Activated CD4-positive, alpha-beta T cell treated with anti-CD3 and anti-CD28 coated beads, Interleukin-2, amount 50 U/mL, for 1 hour (primary cell): ENCODE data around the gene CLEC4A.
"Not testable (repeated sequence)": the region's sequence is repeated elsewhere in the genome, so short reads cannot be mapped to it uniquely, and the experiment has no call there.

Experiments
- DNase-seq: peaks from one replicate; pipeline ENCODE4 v3.0.0-alpha.2; 2020

CLEC4A gene

GRCh38 chr12:8134398-8134930 is 11.0 kb downstream of the CLEC4A start:
- not testable (repeated sequence) for DNase-seq

- not testable (repeated sequence) for DNase-seq
Observed at GRCh38 chr12:8141647-8142046, 18.2 kb downstream of the CLEC4A start.

- no peak for DNase-seq
Observed at GRCh38 chr12:8143261-8143660, 19.8 kb downstream of the CLEC4A start.

- DNase-seq: no peak
Observed at GRCh38 chr12:8145754-8146441, 22.5 kb downstream of the CLEC4A start.

- DNase-seq: no peak
Observed at GRCh38 chr12:8146442-8146771, 23.0 kb downstream of the CLEC4A start.

GRCh38 chr12:8154526-8154925 is 31.1 kb downstream of the CLEC4A start:
- no peak for DNase-seq

- no peak for DNase-seq
Observed at GRCh38 chr12:8156416-8156815, 33.0 kb downstream of the CLEC4A start.

- no peak for DNase-seq
Observed at GRCh38 chr12:8156845-8157244, 33.4 kb downstream of the CLEC4A start, which contains the start of gene ZNF705A. Gene ZNF705A (plus strand): TSS chr12:8157015. CDS start chr12:8172626, 15,611 bp downstream.

GRCh38 chr12:8157484-8158198 is 34.2 kb downstream of the CLEC4A start:
- DNase-seq: no peak

- not testable (repeated sequence) for DNase-seq
Observed at GRCh38 chr12:8172911-8173310, 49.5 kb downstream of the CLEC4A start.

- peak; percentile 53 for DNase-seq
Observed at GRCh38 chr12:8179989-8180585, 56.7 kb downstream of the CLEC4A start.

- not testable (repeated sequence) for DNase-seq
Observed at GRCh38 chr12:8181271-8181670, 57.9 kb downstream of the CLEC4A start.

GRCh38 chr12:8182923-8183322 is 59.5 kb downstream of the CLEC4A start:
- DNase-seq: not testable (repeated sequence)

- DNase-seq: not testable (repeated sequence)
Observed at GRCh38 chr12:8183346-8183745, 59.9 kb downstream of the CLEC4A start.

GRCh38 chr12:8184206-8184605 is 60.8 kb downstream of the CLEC4A start:
- DNase-seq: not testable (repeated sequence)

GRCh38 chr12:8188088-8188487 is 64.7 kb downstream of the CLEC4A start:
- DNase-seq: not testable (repeated sequence)
